ENCODE results near the gene LRP10.

LRP10 gene

GRCh38 chr14:22910916-22911315 lies 39.4 kb downstream of the LRP10 start:
- in situ Hi-C loops (cut with HindIII; ENCODE audit: low sequenced_read_pairs) = loop anchor here (5.0 kb wide), 1 partner anchor 64 kb away; no protein-coding TSS in a partner anchor

DNA sequence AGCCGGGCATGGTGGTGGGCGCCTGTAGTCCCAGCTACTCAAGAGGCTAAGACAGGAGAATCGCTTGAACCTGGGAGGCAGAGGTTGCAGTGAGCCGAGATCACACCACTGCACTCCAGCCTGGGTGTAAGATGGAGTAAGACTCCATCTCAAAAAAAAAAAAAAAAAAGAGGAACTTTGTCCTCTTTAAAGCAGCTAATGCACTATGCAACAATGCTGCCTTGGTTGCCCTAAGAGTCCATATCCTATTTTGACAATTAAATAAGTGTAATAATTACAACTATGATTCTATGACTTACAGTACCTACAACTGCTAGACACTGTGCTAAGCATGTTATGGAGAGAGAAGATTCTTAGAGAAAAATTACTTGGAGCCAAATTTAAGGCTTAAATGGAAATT lies 43.3 kb downstream of the LRP10 start:
- in situ Hi-C loops (cut with HindIII; ENCODE audit: low sequenced_read_pairs) = loop anchor here (5.0 kb wide), 1 partner anchor 68 kb away; no protein-coding TSS in a partner anchor

DNA sequence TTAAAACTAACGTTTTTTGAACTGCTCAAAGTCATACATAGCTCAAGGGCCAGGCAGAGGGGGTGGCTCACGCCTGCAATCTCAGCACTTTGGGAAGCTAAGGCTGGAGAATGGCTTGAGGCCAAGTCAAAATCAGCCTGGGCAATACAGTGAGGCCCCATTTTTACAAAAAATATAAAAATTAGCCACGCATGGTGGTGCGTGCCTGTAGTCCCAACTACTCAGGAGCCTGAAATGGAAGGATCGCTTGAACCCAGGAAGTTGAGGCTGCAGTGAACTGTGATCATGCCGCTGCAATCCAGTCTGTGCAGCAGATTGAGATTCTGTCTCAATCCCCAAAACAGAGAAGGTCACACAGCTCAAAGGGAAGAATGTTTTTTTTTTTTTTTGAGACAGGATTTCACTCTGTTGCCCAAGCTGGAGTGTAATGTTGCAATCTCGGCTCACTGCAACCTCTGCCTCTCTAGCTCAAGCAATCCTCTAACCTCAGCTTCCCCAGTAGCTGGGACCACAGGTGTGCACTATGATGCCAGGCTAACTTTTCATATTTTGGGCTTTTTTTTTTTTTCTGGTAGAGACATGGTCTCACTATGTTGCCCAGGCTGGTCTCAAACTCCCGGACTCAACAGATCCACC lies 44.5 kb downstream of the LRP10 start:
- in situ Hi-C loops (cut with HindIII; ENCODE audit: low sequenced_read_pairs) = no loop called here

DNA sequence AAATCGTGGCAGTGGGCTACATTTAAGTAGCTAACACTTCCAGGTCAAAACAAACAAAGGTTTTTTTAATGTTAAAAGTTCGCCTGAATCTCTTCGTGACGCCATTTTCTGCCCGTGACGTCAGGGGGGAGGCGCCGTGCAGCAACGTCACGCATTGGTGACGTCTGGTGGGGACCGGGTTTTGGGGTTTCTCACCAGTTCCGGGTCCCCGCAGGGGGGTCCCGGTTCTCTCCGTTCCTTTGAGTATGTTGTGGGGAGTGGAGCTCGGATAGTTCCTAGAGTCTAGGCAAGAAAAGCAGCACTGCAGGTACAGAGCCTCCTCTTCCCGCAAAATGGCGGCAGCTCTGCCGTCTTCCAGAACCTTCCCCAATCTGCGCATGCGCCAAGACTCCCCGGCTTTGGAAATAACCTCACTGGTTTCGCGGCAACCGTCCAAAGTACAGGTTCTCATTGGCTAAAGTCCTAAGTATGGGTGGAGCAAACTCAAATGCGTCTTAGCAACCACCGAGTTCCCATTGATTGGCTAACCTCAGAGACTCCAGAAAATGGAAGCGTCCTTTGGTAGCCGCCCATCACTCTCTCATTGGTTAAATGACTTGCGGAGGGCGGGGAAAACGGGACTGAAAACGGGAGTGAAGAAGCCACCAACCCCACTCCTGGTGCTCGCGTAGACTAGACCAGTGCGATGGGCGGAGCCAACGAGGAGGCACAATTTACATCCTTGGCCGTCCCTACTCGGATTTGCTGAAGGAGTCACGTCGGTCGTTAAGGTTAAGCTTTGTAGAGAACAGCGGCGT lies 47.5 kb downstream of the LRP10 start, which contains the start of gene RBM23:
Gene RBM23, minus strand, starts transcription at position 346 of the 797 bp plus-strand sequence.
- in situ Hi-C loops (cut with HindIII; ENCODE audit: low sequenced_read_pairs) = no loop called here

DNA sequence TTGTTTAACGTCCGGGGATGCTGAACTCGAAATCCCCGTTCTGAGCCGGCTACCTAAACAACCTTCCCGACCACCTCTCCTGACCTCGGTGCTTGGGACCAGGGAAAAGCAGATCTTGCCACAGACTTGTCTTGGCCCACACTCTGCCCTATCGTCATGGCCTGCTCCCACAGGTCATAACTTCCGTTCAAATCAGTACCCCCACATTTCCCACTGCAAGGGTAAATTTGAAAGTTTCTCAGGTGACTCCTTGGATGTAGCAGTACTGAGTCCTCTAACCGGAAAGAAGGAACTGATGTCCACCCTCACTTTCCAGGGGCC lies 48.0 kb downstream of the LRP10 start:
- in situ Hi-C loops (cut with HindIII; ENCODE audit: low sequenced_read_pairs) = no loop called here

DNA sequence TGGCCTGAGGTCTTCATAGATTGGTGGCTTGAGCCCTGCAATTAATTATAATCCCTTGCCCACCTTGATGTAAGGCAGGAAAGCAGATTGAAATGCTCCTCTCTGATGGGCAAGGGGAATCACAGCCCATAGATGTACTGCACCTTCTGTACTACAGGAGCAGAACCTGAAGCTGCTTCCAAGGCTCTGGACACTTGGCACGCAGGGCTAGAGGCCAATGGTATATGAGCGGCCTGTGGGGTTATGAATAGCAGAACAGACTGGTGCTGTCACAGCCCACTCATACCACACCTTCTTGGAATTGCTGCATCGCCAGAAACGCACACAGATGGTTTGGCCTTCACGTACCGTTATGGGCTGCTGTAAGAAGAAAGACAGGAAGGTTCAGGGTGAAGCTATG lies 49.2 kb downstream of the LRP10 start:
- in situ Hi-C loops (cut with HindIII; ENCODE audit: low sequenced_read_pairs) = no loop called here

DNA sequence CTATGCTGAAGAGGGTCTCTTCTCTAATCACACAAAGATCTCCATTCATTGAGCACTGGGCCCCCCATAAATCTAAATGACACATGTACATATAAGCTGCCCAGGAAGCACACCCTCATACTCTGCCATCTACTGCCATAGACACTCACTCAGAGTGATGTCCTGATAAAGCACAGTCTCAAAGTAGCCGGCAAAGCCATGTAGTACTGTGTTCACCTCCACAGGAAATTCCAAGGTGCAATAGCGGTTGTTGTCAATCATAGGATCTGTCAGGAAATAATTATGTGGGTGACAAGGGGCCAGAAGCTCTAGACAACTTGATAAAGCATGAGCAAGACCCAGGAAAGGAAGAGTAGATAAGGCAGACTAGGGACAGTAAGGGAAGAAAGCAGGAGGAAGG lies 50.8 kb downstream of the LRP10 start:
- in situ Hi-C loops (cut with HindIII; ENCODE audit: low sequenced_read_pairs) = no loop called here

GRCh38 chr14:22923746-22924145 lies 52.2 kb downstream of the LRP10 start:
- in situ Hi-C loops (cut with HindIII; ENCODE audit: low sequenced_read_pairs) = no loop called here

DNA sequence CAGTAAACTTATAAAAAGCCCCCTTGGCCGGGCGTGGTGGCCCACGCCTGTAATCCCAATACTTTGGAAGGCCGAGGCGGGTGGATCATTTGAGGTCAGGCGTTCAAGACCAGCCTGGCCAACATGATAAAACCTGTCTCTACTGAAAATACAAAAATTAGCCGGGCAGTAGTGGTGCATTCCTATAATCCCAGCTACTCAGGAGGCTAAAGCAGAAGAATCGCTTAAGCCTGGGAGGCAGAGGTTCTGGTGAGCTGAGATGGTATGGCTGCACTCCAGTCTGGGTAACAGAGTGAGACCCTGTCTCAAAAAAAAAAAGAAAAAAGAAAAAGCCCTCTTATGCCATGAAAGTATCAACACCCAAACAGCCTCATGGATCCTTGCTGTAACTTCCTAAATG lies 54.0 kb downstream of the LRP10 start:
- in situ Hi-C loops (cut with HindIII; ENCODE audit: low sequenced_read_pairs) = no loop called here

- in situ Hi-C loops (cut with HindIII; ENCODE audit: low sequenced_read_pairs) = no loop called here
These were observed 54.8 kb downstream of the LRP10 start for GRCh38 chr14:22926316-22926715.

DNA sequence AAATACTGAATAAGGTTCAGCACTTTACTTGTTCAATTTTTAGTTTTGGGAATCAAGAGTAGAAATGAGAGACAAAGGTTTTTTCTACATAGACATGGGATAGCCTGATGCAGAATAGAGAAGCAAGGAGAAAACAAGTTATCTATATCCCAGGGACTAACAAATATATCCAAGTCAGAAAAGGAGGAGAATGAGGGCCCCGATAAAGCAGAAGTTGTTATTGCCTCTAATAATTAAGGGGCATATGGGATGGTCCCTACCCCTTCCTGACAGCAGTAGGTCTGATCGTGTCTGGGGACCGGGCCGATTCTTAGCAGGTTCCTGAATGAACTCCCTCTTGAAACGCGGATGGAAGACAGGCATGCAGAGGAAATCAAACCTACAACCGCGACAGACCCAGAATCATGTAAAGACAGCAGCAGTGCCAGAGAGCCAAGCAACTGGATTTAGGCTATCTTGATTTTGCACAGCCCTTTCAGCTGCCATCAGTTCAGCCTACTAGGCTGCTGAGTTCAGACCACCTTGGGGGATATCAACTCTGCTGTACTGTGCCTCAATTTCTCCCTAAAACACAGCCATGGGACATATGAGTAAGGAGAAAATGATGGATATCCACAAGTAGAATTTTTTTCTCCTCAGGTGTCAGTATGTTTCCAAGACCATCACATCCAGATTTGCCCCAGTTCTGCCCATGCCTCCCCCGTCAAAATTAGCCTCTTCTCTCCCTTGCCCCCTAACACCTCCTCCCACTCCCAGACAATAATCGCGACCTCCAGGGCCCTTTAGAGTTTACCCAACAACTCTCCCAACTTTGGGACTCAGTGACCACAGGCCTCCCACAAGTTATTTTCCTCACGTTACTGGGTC lies 56.9 kb downstream of the LRP10 start:
- in situ Hi-C loops (cut with HindIII; ENCODE audit: low sequenced_read_pairs) = no loop called here

GRCh38 chr14:22929104-22929960 lies 57.8 kb downstream of the LRP10 start, which contains the start of gene PRMT5:
PRMT5 (minus strand) TSS chr14:22929376; CDS start chr14:22929361, 15 bp downstream.
- in situ Hi-C loops (cut with HindIII; ENCODE audit: low sequenced_read_pairs) = no loop called here

DNA sequence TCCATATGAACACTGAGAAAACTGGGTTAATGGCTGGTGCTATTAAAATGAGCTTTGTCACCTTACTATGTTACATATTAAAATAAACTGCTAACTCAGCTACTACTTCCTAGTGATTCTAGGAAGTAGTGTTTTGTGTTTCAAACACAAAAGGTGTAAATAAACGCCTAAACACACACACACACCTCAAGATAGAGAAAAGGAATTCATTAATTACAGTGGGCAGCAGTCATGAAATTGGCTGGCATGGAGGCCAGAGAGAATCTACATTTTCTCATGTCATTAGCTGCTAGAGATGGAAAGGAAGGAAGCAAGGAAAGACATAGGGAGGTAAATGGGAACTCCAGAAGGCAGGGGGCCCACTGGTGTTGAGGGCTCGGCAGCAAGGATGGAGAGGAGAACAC lies 58.4 kb downstream of the LRP10 start:
- in situ Hi-C loops (cut with HindIII; ENCODE audit: low sequenced_read_pairs) = no loop called here
